ENCODE results near the gene CGNL1.

Gene CGNL1

GRCh38 chr15:57528940-57529565 lies 152.7 kb downstream of the CGNL1 start:
- Histone ChIP-seq H3K79me1 (replicated peaks; ENCODE audit: low read length, poor library complexity, severe bottlenecking) (peaks cover 3% of the 10 kb centered on the region), H2BK15ac (ENCODE audit: low read depth, poor library complexity, severe bottlenecking) (no peak overlapping the region), H3K4me2 (ENCODE audit: low read length, poor library complexity, severe bottlenecking) (no peak overlapping the region), H3K4me1 (ENCODE audit: control insufficient read depth, insufficient read depth, low read depth, low read length) (peaks cover 5% of the 10 kb centered on the region), H3K14ac (ENCODE audit: low read length in 2 of 2) (no peak overlapping the region), H3K36me3 (ENCODE audit: control insufficient read depth in 1 of 2, insufficient read depth in 2 of 2, low read depth in 1 of 2, low read length in 2 of 2) (peaks cover 0 to 34% of the 10 kb centered on the region in 2 experiments), H3K4me3 (ENCODE audit: insufficient read depth in 1 of 2, low read depth in 1 of 2, low read length in 2 of 2) (no peak overlapping the region), H2AFZ (ENCODE audit: low read depth, low read length) (no peak overlapping the region), H3K27ac (ENCODE audit: low read length, poor library complexity, severe bottlenecking) (no peak overlapping the region), H3K9ac (ENCODE audit: low read length) (no peak overlapping the region), H4K91ac (ENCODE audit: low read length) (no peak overlapping the region), H3K18ac (ENCODE audit: low read depth in 1 of 2, low read length in 2 of 2) (no peak overlapping the region), H4K8ac (ENCODE audit: low read length) (no peak overlapping the region), H2BK12ac (ENCODE audit: low read length in 2 of 2) (no peak overlapping the region), H3K27me3 (ENCODE audit: control insufficient read depth in 1 of 2, insufficient read depth in 1 of 2, low read length in 2 of 2) (peaks cover 0 to 9% of the 10 kb centered on the region in 2 experiments), H3K9me3 (ENCODE audit: control insufficient read depth, low read length) (no peaks in the 10 kb centered on the region), H2AK5ac (ENCODE audit: low read length, severe bottlenecking) (peak overlapping the region; percentile 61), H3K4ac (ENCODE audit: low read depth in 1 of 2, low read length in 2 of 2) (no peak overlapping the region), H3K23ac (ENCODE audit: low read length in 2 of 2) (no peak overlapping the region), H2BK120ac (ENCODE audit: low read depth, low read length) (no peak overlapping the region), H2BK5ac (ENCODE audit: low read depth, low read length, poor library complexity, severe bottlenecking) (no peak overlapping the region)
- DNase-seq, result no peak
- WGBS, result 71% methylated on average over 1 of the region's 1 CpG

- H2BK15ac ChIP-seq (ENCODE audit: low read depth, poor library complexity, severe bottlenecking), result no peak overlapping the region
- H3K18ac ChIP-seq (ENCODE audit: low read depth in 1 of 2, low read length in 2 of 2), result no peak overlapping the region
- H3K27me3 ChIP-seq (ENCODE audit: control insufficient read depth in 1 of 2, insufficient read depth in 1 of 2, low read length in 2 of 2), result peaks cover 0 to 6% of the 10 kb centered on the region in 2 experiments
- peaks cover 3% of the 10 kb centered on the region for H3K79me1 ChIP-seq (replicated peaks; ENCODE audit: low read length, poor library complexity, severe bottlenecking)
- peaks cover 5% of the 10 kb centered on the region for H3K4me1 ChIP-seq (ENCODE audit: control insufficient read depth, insufficient read depth, low read depth, low read length)
- H3K9ac ChIP-seq (ENCODE audit: low read length), result no peak overlapping the region
- H2BK5ac ChIP-seq (ENCODE audit: low read depth, low read length, poor library complexity, severe bottlenecking), result no peak overlapping the region
- no peak overlapping the region for H2AFZ ChIP-seq (ENCODE audit: low read depth, low read length)
- H3K23ac ChIP-seq (ENCODE audit: low read length in 2 of 2), result no peak overlapping the region
- H3K9me3 ChIP-seq (ENCODE audit: control insufficient read depth, low read length), result no peaks in the 10 kb centered on the region
- peaks cover 0 to 27% of the 10 kb centered on the region in 2 experiments for H3K36me3 ChIP-seq (ENCODE audit: control insufficient read depth in 1 of 2, insufficient read depth in 2 of 2, low read depth in 1 of 2, low read length in 2 of 2)
- 24% methylated on average over 2 of the region's 2 CpGs for WGBS
- H2BK12ac ChIP-seq (ENCODE audit: low read length in 2 of 2), result no peak overlapping the region
- H2AK5ac ChIP-seq (ENCODE audit: low read length, severe bottlenecking), result no peak overlapping the region
- no peak for DNase-seq
- H2BK120ac ChIP-seq (ENCODE audit: low read depth, low read length), result no peak overlapping the region
- H3K4me2 ChIP-seq (ENCODE audit: low read length, poor library complexity, severe bottlenecking), result no peak overlapping the region
- H3K4me3 ChIP-seq (ENCODE audit: insufficient read depth in 1 of 2, low read depth in 1 of 2, low read length in 2 of 2), result no peak overlapping the region
- no peak overlapping the region for H4K91ac ChIP-seq (ENCODE audit: low read length)
- no peak overlapping the region for H3K27ac ChIP-seq (ENCODE audit: low read length, poor library complexity, severe bottlenecking)
- no peak overlapping the region for H3K14ac ChIP-seq (ENCODE audit: low read length in 2 of 2)
- no peak overlapping the region for H4K8ac ChIP-seq (ENCODE audit: low read length)
- H3K4ac ChIP-seq (ENCODE audit: low read depth in 1 of 2, low read length in 2 of 2), result no peak overlapping the region
Measured at GRCh38 chr15:57529748-57530147, 153.4 kb downstream of the CGNL1 start.

- WGBS, result 74% methylated on average over 6 of the region's 6 CpGs
- Histone ChIP-seq H3K79me1 (replicated peaks; ENCODE audit: low read length, poor library complexity, severe bottlenecking) (peaks cover 3% of the 10 kb centered on the region), H2BK12ac (ENCODE audit: low read length in 2 of 2) (no peak overlapping the region)
Measured at GRCh38 chr15:57532731-57533447, 156.6 kb downstream of the CGNL1 start.

DNA sequence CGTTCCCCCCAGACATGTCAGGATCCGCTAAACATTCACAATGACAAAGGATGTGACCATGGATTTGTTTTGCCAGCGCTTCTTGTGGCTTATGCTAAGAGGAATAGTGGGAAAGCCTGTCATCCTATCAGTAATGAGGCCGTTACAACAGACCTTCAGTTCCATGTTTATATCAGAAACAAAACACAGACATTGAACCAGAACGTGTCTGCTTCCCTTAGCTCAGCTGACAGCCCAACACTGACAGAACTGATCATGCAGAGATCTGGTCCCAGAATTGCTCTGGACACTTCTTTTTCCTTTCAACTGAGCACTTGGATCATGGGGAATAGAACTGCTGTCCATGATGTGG lies 157.1 kb downstream of the CGNL1 start:
- H3K27ac ChIP-seq (ENCODE audit: low read length, poor library complexity, severe bottlenecking), result no peak overlapping the region
- peak overlapping the region in 1 of 2 experiments; percentile 6 for H3K4me3 ChIP-seq (ENCODE audit: insufficient read depth in 1 of 2, low read depth in 1 of 2, low read length in 2 of 2)
- no peak overlapping the region for H2AK5ac ChIP-seq (ENCODE audit: low read length, severe bottlenecking)
- H3K36me3 ChIP-seq (ENCODE audit: control insufficient read depth in 1 of 2, insufficient read depth in 2 of 2, low read depth in 1 of 2, low read length in 2 of 2), result peaks cover 0 to 33% of the 10 kb centered on the region in 2 experiments
- no peak overlapping the region for H3K4ac ChIP-seq (ENCODE audit: low read depth in 1 of 2, low read length in 2 of 2)
- no peak overlapping the region for H4K8ac ChIP-seq (ENCODE audit: low read length)
- peak overlapping the region; percentile 2 for H2BK120ac ChIP-seq (ENCODE audit: low read depth, low read length)
- no peaks in the 10 kb centered on the region for H3K9me3 ChIP-seq (ENCODE audit: control insufficient read depth, low read length)
- H2BK15ac ChIP-seq (ENCODE audit: low read depth, poor library complexity, severe bottlenecking), result no peak overlapping the region
- no peak overlapping the region for H2BK5ac ChIP-seq (ENCODE audit: low read depth, low read length, poor library complexity, severe bottlenecking)
- peaks cover 2% of the 10 kb centered on the region for H3K79me1 ChIP-seq (replicated peaks; ENCODE audit: low read length, poor library complexity, severe bottlenecking)
- no peak overlapping the region for H2AFZ ChIP-seq (ENCODE audit: low read depth, low read length)
- H4K91ac ChIP-seq (ENCODE audit: low read length), result no peak overlapping the region
- 34% methylated on average over 5 of the region's 5 CpGs for WGBS
- peaks cover 6% of the 10 kb centered on the region for H3K4me1 ChIP-seq (ENCODE audit: control insufficient read depth, insufficient read depth, low read depth, low read length)
- H3K4me2 ChIP-seq (ENCODE audit: low read length, poor library complexity, severe bottlenecking), result no peak overlapping the region
- H3K9ac ChIP-seq (ENCODE audit: low read length), result no peak overlapping the region
- no peak overlapping the region for H2BK12ac ChIP-seq (ENCODE audit: low read length in 2 of 2)
- no peak overlapping the region for H3K23ac ChIP-seq (ENCODE audit: low read length in 2 of 2)
- DNase-seq, result peak; percentile 41
- peaks cover 0 to 6% of the 10 kb centered on the region in 2 experiments for H3K27me3 ChIP-seq (ENCODE audit: control insufficient read depth in 1 of 2, insufficient read depth in 1 of 2, low read length in 2 of 2)
- H3K18ac ChIP-seq (ENCODE audit: low read depth in 1 of 2, low read length in 2 of 2), result no peak overlapping the region
- no peak overlapping the region for H3K14ac ChIP-seq (ENCODE audit: low read length in 2 of 2)

More at GRCh38 chr15:57532731-57533447, 156.6 kb downstream of the CGNL1 start:
- no peak overlapping the region for H3K18ac ChIP-seq (ENCODE audit: low read depth in 1 of 2, low read length in 2 of 2)
- peaks cover 5% of the 10 kb centered on the region for H3K4me1 ChIP-seq (ENCODE audit: control insufficient read depth, insufficient read depth, low read depth, low read length)
- no peak overlapping the region for H3K27ac ChIP-seq (ENCODE audit: low read length, poor library complexity, severe bottlenecking)
- H2BK120ac ChIP-seq (ENCODE audit: low read depth, low read length), result no peak overlapping the region
- no peak overlapping the region for H3K4ac ChIP-seq (ENCODE audit: low read depth in 1 of 2, low read length in 2 of 2)
- DNase-seq, result no peak
- H2BK15ac ChIP-seq (ENCODE audit: low read depth, poor library complexity, severe bottlenecking), result no peak overlapping the region
- H3K27me3 ChIP-seq (ENCODE audit: control insufficient read depth in 1 of 2, insufficient read depth in 1 of 2, low read length in 2 of 2), result peaks cover 0 to 6% of the 10 kb centered on the region in 2 experiments
- H3K4me2 ChIP-seq (ENCODE audit: low read length, poor library complexity, severe bottlenecking), result no peak overlapping the region
- H2AFZ ChIP-seq (ENCODE audit: low read depth, low read length), result no peak overlapping the region
- H3K14ac ChIP-seq (ENCODE audit: low read length in 2 of 2), result no peak overlapping the region
- no peak overlapping the region for H2AK5ac ChIP-seq (ENCODE audit: low read length, severe bottlenecking)
- H3K36me3 ChIP-seq (ENCODE audit: control insufficient read depth in 1 of 2, insufficient read depth in 2 of 2, low read depth in 1 of 2, low read length in 2 of 2), result peaks cover 0 to 34% of the 10 kb centered on the region in 2 experiments
- no peak overlapping the region for H3K23ac ChIP-seq (ENCODE audit: low read length in 2 of 2)
- no peak overlapping the region for H2BK5ac ChIP-seq (ENCODE audit: low read depth, low read length, poor library complexity, severe bottlenecking)
- H3K9me3 ChIP-seq (ENCODE audit: control insufficient read depth, low read length), result no peaks in the 10 kb centered on the region
- no peak overlapping the region for H4K91ac ChIP-seq (ENCODE audit: low read length)
- H4K8ac ChIP-seq (ENCODE audit: low read length), result no peak overlapping the region
- no peak overlapping the region for H3K4me3 ChIP-seq (ENCODE audit: insufficient read depth in 1 of 2, low read depth in 1 of 2, low read length in 2 of 2)
- H3K9ac ChIP-seq (ENCODE audit: low read length), result no peak overlapping the region
